HG03558 (cell line): ENCODE measurements around the gene NFATC1.

Source experiments
- ATAC-seq: cut with Tn5 transposase; IDR thresholded peaks from one replicate; pipeline ENCODE4 v1.9.1; 2021; ENCODE audit warnings: moderate number of reproducible peaks; ENCODE audit not compliant: unreplicated experiment; ENCODE audit errors: extremely low read depth

The NFATC1 gene

GRCh38 chr18:79542876-79543750 lies 147.4 kb downstream of the NFATC1 start:
- no peak for ATAC-seq

DNA sequence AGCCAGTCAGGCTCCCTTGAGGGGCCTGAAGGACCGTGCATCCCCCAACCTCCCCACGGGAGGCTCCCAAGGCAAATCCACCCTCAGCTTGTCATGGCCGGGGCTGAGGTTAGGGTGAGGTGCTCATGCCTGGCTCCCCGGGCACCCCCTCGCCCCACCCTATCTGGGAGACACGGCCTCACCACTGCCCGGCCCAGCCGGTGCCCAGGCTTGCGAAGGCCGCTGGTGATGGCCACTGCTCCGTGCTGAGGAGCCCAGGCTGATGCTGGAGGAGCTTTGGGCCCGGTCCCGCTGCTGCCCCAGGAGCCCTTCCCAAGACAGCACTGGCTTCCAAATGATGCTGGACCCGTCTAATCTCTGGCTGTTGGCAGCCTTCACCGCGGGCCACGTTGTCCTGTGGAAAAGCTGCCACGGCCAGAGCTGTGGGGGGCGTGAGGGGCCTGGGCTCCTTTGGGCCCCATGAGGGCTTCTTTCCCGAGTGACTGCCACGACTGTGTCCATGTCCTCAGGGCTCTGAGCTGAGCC lies 148.2 kb downstream of the NFATC1 start:
- ATAC-seq: no peak

- ATAC-seq: no peak
Observed at GRCh38 chr18:79544386-79544963, 148.7 kb downstream of the NFATC1 start.

- ATAC-seq: no peak
Observed at GRCh38 chr18:79545255-79545654, 149.5 kb downstream of the NFATC1 start.

- ATAC-seq: no peak
Observed at GRCh38 chr18:79545736-79546171, 150.0 kb downstream of the NFATC1 start.

DNA sequence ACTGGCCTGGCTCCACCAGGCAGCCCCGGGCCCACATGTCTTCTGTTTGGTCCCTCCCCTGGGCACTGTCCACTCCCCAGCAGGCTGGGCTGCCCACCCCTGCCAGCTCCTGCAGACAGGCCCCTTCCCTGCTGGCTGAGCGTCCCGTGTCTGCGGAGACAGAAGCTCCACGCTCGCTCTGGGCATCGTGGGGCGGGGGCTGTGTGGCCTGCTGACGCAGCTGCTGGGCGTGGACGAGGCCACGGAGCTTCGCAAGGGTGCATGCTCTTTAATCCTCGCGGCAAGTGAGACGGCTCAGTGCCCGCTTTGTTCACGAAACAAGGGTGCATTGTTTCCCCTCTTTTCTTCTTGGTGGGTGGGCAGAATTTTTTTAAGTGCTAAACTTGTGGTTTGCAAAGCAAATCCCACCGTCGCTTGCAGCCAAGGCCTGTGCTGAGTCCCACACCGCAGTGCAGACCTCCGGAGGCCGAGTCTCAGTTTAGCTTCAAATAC lies 151.1 kb downstream of the NFATC1 start:
- no peak for ATAC-seq

- ATAC-seq: no peak
Observed at GRCh38 chr18:79547413-79548076, 151.8 kb downstream of the NFATC1 start.

DNA sequence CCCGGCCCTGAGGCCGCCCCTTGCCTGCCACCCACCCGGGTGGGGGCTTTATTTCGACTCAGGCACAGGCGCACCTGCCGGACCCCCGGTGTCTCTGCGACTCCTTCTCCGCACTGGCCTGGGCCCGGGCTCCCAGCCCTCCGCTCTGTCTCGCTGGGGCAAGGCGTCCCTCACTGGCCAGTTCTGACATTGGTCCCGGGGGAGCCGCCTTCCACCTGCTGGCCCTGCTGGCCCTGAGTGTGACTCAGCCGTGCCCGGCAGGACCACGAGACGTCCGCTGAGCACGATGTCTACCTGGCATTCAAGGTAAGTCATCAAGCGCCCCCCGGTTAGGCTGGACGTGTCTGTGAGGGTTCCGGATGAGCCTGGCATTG lies 152.3 kb downstream of the NFATC1 start:
- ATAC-seq: no peak

- no peak for ATAC-seq
Observed at GRCh38 chr18:79548621-79548985, 152.9 kb downstream of the NFATC1 start.

DNA sequence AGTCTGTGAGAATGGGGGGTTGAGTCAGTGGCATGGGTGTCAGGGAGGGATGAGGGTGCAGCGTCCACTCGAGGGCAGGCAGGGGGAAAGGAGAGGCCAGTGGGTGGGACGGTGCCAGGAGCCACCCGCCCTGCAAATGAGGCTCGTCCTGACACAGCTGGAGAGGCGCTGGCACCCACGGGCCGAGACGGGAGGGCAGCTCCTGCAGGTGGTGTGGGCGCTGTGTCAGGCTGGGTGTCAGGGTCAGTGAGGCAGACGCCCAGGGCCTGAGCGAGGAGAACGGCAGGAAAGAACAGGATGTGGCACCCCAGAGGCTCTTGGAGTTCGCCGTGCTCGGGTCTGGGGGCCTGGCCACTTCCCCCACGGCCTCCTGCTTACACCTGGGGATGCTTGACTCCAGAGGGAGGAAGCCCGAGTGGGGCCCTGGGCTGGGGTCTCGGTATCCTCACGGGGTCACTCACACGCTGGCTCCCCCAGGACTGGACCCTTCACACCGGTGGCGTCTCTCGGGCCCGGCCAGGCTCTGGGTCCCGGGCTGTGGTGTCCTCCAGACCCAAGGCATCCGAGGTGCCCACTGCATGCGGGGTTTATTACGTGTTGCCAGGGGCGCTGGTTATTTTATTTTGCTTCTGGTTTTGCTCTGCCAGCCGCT lies 153.4 kb downstream of the NFATC1 start:
- ATAC-seq: no peak

DNA sequence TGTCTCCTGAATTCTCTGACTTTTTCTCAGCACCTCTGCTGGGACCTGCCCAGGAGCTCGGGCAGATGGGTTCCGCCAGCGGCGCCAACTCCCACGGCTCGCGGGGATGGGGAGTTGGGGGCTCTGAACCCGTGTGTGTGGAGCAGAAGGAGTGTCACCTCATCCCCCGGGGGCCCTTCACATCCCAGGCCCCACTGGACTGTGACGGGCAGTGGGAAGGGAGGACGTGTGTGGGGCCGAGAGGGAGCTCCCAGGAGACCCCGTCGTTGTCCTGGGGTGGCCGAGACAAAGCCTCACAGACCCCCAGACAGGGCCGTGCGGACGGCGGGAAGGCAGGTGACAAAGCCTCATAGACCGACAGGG lies 153.9 kb downstream of the NFATC1 start:
- ATAC-seq: no peak

GRCh38 chr18:79552140-79552631 lies 156.5 kb downstream of the NFATC1 start:
- no peak for ATAC-seq

GRCh38 chr18:79552696-79553095 lies 157.0 kb downstream of the NFATC1 start:
- no peak for ATAC-seq

- no peak for ATAC-seq
Observed at GRCh38 chr18:79553154-79553553, 157.4 kb downstream of the NFATC1 start.

- ATAC-seq: no peak
Observed at GRCh38 chr18:79553696-79554095, 158.0 kb downstream of the NFATC1 start.

- ATAC-seq: no peak
Observed at GRCh38 chr18:79554321-79554720, 158.6 kb downstream of the NFATC1 start.

- ATAC-seq: no peak
Observed at GRCh38 chr18:79554945-79555645, 159.4 kb downstream of the NFATC1 start.

- no peak for ATAC-seq
Observed at GRCh38 chr18:79555885-79556284, 160.2 kb downstream of the NFATC1 start.

- no peak for ATAC-seq
Observed at GRCh38 chr18:79556829-79557585, 161.3 kb downstream of the NFATC1 start.
